GM12864 (cell line): ENCODE data around the gene STARD13.

Experiments used
- DNase-seq: peaks from one replicate; pipeline ENCODE4 v3.0.0-alpha.2; 2011; ENCODE audit warnings: low read depth
- H3K4me3 ChIP-seq: 2 replicates; pipeline ENCODE4 v1.5.1; 2011; ENCODE audit warnings: mild to moderate bottlenecking, low read depth, low read length, control low read depth
- TF ChIP-seq, protein P1 (sequence below): IDR thresholded peaks from 2 replicates; pipeline ENCODE4 v1.5.1; 2011; ENCODE audit warnings: low read depth, mild to moderate bottlenecking, moderate library complexity, low read length, control low read depth, inconsistent platforms; ENCODE audit errors: missing control alignments

STARD13 gene

DNA sequence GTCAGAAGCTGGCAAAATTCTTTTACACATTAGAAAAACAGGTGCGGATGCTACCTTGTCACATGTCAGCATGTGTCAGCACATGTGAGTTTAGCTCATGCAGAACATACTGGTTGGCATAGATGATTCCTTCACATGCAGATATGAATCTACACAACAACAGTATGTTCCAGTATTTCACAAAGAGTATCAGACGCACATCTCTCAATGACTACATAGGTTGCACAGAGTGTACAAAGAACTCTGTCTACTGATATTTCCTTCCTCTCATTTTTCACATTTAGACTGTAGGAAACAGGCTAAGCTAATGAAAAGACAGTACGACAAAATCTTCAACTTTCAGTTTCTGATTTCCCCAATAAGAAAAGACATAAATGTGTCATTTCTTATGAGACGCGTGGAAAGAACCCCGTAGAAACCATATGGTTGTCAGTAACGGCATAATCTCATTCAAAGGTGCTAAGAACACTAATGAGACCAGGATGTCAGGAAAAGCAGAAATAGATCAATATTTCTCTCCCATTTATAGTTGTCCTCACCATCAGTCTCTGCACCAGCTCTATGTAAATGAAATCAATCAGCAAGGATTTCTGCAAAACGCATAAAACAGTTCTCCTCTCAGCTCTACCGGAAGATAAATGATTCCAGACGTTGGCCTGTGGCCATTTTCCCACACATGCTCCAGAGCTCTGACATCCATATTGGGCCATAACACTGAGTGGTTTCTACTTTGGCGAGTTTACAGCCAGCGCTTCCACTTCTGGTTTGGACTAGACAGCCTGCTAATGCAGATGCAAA, 81.2 kb downstream of the STARD13 start:
- H3K4me3 ChIP-seq: no peak overlapping the region
- TF ChIP-seq, protein P1, sequence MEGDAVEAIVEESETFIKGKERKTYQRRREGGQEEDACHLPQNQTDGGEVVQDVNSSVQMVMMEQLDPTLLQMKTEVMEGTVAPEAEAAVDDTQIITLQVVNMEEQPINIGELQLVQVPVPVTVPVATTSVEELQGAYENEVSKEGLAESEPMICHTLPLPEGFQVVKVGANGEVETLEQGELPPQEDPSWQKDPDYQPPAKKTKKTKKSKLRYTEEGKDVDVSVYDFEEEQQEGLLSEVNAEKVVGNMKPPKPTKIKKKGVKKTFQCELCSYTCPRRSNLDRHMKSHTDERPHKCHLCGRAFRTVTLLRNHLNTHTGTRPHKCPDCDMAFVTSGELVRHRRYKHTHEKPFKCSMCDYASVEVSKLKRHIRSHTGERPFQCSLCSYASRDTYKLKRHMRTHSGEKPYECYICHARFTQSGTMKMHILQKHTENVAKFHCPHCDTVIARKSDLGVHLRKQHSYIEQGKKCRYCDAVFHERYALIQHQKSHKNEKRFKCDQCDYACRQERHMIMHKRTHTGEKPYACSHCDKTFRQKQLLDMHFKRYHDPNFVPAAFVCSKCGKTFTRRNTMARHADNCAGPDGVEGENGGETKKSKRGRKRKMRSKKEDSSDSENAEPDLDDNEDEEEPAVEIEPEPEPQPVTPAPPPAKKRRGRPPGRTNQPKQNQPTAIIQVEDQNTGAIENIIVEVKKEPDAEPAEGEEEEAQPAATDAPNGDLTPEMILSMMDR: no peak
- no peak for DNase-seq

DNA sequence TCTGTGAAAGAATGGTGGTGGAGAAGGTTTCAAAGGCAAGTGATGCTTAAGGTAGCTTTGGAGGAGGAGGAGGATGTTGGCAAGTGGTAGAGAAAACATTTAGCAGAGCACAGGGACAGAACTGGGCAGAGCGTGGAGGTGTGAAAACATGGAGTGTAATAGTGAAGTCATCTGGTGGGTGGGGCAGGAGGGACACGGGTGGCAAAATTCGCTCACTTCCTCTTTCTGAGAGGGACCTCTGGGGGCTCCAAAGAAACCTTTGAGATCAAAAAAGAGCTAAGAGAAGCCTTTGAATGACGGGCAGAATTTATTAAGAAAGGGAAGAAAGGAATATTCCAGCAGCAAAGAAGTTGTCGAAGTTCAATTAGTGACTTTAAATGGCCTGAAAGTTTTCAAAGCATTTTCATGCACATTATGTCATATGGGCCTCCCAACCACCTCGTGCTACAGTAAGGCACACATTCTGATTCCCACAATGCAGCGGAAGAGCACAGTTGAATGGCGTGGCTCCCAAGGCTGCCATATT, 82.8 kb downstream of the STARD13 start:
- no peak overlapping the region for H3K4me3 ChIP-seq
- DNase-seq: no peak
- TF ChIP-seq, protein P1: no peak

DNA sequence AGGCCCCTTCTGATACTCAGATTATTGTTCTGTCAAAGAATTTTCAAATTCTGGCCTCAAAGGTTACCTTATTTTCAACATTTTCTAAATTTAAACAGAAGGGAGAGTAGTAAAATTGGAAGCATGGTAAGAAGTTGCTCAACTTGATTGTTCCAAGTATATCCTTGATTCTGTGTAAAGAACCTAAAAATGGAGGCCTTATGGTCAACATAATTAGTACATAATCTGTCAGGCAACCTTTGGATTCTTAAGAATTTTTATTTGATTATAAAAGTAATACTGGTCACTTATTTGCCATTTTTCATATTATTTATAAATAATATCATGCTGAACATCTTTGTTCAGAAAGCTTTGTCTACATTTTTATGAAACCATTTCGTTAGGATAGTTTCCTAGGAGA, 83.9 kb downstream of the STARD13 start:
- TF ChIP-seq, protein P1: no peak
- H3K4me3 ChIP-seq: no peak overlapping the region

DNA sequence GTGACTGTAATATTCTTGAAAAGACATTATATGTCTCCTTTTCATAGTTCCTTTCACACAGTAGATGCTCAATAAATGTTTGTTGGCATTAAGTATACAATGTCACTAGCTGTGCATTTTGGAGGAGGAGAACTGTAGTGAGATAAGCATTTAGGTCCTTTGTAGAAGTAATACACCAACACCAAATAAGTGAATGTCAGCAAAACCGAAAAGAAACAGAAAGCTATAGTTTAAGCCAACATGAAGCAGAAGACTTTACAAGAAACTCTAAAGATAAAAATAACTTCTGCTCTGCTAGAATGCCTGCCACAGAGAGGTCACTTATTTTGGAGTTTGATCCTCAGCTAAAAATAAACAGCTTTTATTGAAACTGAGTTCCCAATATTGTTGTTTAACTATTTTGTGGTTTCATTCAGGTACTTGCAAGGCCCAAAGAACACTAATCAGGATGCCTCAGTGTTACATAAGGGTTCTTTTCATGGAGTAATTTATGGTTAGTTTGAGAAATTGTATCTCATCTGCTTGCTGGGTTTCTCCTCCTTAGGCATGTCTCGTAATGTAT, 86.2 kb downstream of the STARD13 start:
- TF ChIP-seq, protein P1: no peak
- DNase-seq: no peak
- no peak overlapping the region for H3K4me3 ChIP-seq

More for the DNA sequence above, 83.9 kb downstream of the STARD13 start:
- no peak for DNase-seq

DNA sequence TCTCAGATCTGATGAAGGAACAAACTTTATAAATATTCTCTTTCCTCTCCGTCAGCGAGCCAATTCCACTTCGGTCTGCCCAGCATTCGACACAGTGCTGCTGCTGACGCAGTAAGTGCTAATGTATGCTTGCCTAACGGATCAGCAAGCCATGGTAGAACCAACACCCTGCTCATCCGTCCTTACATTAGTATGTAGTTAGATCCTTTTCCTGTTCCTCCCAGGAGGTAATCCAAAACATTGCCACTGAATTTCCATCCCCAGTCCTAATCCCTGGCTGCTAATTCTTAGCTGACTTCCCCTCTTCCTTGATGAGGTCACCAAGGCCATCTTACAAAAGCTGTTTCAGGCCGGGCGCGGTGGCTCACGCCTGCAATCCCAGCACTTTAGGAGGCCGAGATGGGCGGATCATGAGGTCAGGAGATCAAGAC, 88.0 kb downstream of the STARD13 start:
- TF ChIP-seq, protein P1: no peak
- no peak for DNase-seq
- H3K4me3 ChIP-seq: no peak overlapping the region

DNA sequence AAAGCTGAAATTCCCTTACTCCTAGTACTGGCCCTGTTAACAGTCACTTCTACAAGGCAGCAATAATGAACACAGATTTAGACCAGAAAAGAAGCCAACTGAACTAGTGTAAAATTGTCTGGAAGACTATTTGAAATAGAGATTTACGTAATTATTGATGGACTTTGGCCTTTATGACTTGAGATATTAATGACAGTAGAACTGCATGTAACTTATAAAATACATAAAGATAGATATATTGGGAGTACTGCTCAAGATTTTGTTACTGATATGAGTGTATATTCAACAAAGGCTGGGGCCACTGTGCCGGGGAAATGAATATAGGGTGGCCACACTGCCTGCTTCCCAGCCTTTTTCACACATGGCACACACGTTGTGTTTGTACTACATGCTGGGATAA, 88.8 kb downstream of the STARD13 start:
- no peak overlapping the region for H3K4me3 ChIP-seq
- DNase-seq: no peak
- TF ChIP-seq, protein P1: no peak
